Left ventricle myocardium inferior (tissue), 1 donor: ENCODE results near the gene NBPF3. TPM values are rescaled to one million over a fixed set of nuclear protein-coding genes. Genes with fewer than 3 reads are reported as not detected.

ENCODE experiments used
- DNase-seq: peaks from one replicate; pipeline ENCODE4 v3.0.0-alpha.2; 2020
- H3K27ac ChIP-seq: fragments of 200-600 bp; replicated peaks from 2 replicates; pipeline ENCODE4 v1.8.0; 2021
- H3K27me3 ChIP-seq: fragments of 200-600 bp; 2 replicates; pipeline ENCODE4 v1.8.0; 2021; ENCODE audit warnings: low read depth
- H3K36me3 ChIP-seq: fragments of 200-600 bp; 2 replicates; pipeline ENCODE4 v1.8.0; 2021
- H3K4me1 ChIP-seq: fragments of 200-600 bp; 2 replicates; pipeline ENCODE4 v1.8.0; 2021
- H3K4me3 ChIP-seq: fragments of 200-600 bp; 2 replicates; pipeline ENCODE4 v1.8.0; 2021; ENCODE audit warnings: mild to moderate bottlenecking, moderate library complexity
- H3K9me3 ChIP-seq: fragments of 200-600 bp; replicated peaks from 2 replicates; pipeline ENCODE4 v1.8.0; 2021
- intact Hi-C: fragments of 100-400 bp; cut with micrococcal nuclease; formaldehyde crosslinking; loops from one replicate; pipeline ENCODE4 v1.11.0; 2022
- total RNA-seq: library from RNA; stranded (reverse); fragmentation: NEBNext Ultra II Directional; extraction: Animal tissue kit (Norgen Biotek cat#: 25700); gene quantifications from one replicate; pipeline ENCODE4 v1.2.1, GENCODE V29; 2021
- TF ChIP-seq, protein P1 (sequence below): fragments of 200-600 bp; IDR thresholded peaks from 2 replicates; pipeline ENCODE4 v1.8.0; 2021; ENCODE audit warnings: antibody characterized with exemption, mild to moderate bottlenecking, borderline replicate concordance
- donor health status: DM: no; HTN: yes; CAD: no; lungs with severe emphysema.

Gene NBPF3
- total RNA-seq, 1 donor from 2014 or later = 5.1 TPM

GRCh38 chr1:21507511-21508270, 67.8 kb downstream of the NBPF3 start:
- Histone ChIP-seq H3K27me3 (peaks cover 38% of the 10 kb centered on the region), H3K4me3 (no peak overlapping the region), H3K36me3 (no peaks in the 10 kb centered on the region), H3K4me1 (peaks cover 39% of the 10 kb centered on the region), H3K9me3 (no peaks in the 10 kb centered on the region), H3K27ac (no peak overlapping the region)
- no peak for DNase-seq
- TF ChIP-seq, protein P1, sequence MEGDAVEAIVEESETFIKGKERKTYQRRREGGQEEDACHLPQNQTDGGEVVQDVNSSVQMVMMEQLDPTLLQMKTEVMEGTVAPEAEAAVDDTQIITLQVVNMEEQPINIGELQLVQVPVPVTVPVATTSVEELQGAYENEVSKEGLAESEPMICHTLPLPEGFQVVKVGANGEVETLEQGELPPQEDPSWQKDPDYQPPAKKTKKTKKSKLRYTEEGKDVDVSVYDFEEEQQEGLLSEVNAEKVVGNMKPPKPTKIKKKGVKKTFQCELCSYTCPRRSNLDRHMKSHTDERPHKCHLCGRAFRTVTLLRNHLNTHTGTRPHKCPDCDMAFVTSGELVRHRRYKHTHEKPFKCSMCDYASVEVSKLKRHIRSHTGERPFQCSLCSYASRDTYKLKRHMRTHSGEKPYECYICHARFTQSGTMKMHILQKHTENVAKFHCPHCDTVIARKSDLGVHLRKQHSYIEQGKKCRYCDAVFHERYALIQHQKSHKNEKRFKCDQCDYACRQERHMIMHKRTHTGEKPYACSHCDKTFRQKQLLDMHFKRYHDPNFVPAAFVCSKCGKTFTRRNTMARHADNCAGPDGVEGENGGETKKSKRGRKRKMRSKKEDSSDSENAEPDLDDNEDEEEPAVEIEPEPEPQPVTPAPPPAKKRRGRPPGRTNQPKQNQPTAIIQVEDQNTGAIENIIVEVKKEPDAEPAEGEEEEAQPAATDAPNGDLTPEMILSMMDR = no peak
- intact Hi-C loops = no loop called here

DNA sequence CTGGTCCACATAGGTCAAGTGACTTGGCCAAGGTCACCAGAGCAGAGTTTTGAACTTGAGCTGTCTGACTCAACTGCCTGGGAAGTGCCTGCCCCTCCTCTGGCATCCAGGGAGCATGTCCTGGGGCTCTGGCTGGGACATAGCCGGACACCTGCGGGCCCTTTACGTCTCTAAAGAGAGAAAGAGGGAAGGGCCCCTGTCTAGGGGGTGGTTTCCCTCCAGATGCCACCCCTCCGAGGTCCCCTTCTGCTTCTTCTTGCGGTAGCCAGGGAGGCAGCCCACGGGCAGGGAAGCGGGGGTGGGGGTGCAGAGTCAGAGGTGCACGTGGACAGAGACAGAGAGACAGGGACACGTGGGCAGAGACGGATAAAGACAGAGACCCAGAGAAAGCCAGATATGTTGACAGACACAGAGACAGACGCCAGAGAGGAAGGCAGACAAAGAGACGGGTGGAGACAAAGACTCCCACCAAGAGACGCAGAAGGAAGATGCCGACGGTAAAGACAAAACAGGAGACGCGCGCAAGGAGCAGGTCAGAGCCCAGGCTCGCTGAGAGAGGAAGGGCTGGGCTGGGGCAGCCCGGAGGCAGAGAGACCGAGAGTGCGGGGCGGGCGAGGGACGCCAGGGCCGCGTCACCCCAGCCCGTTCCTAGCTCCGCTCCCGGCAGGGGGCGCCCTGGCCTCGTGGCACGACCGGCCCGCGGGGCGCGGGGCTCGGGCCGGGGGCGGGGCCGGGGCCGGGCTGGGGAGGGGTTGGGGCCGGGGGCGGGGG, 68.8 kb downstream of the NBPF3 start:
- peak; percentile 76 for DNase-seq
- peaks cover 38% of the 10 kb centered on the region for H3K27me3 ChIP-seq
- H3K9me3 ChIP-seq = no peaks in the 10 kb centered on the region
- TF ChIP-seq, protein P1 = peak; percentile 71
- H3K4me3 ChIP-seq = peak overlapping the region; percentile 64
- peak overlapping the region; percentile 25 for H3K27ac ChIP-seq
- intact Hi-C loops = no loop called here
- no peaks in the 10 kb centered on the region for H3K36me3 ChIP-seq
- H3K4me1 ChIP-seq = peaks cover 39% of the 10 kb centered on the region

DNA sequence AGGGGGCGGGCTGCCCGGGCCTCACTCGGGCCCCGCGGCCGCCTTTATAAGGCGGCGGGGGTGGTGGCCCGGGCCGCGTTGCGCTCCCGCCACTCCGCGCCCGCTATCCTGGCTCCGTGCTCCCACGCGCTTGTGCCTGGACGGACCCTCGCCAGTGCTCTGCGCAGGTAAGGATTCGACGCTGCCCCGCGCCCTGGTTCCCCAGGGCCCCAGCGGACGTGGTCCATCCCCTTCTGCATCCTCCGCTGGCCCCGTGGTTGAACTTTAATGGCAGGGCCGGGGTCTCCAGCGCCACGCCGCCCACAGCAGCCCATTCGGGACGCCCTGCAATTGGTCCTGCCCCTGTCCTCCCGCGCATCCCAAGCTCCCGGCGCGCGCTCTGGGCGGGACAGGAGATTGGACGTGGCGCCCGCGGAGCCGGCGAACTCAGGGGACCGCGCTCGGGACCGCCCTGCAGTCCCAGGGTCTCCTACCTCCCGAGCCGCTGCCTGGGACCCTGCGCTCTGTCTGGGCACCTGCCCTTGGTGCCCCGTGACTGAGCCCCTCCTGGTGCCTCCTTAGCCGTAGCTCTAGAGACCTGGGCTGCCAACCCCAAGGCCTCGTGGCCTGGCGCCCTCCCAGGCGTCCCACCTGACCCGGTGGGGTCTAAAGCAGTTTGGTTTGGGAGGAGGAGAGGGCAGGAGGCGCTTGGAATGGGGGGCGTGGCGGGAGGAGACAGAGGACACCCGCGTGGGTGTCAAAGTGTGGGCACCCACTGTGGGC, 69.6 kb downstream of the NBPF3 start, which contains the start of gene ALPL:
TSS of gene ALPL (plus strand) at position 73 of the 762 bp plus-strand sequence. CDS start 44,659 bp downstream, outside the sequence.
- intact Hi-C loops = loop anchor here (10.0 kb wide), 1 partner anchor 65 kb away; no protein-coding TSS in a partner anchor
- TF ChIP-seq, protein P1 = no peak
- Histone ChIP-seq H3K9me3 (no peaks in the 10 kb centered on the region), H3K4me1 (peaks cover 39% of the 10 kb centered on the region), H3K36me3 (no peaks in the 10 kb centered on the region), H3K27ac (peak within 1 kb of the TSS; percentile 66), H3K4me3 (peak within 1 kb of the TSS; percentile 64), H3K27me3 (peaks cover 38% of the 10 kb centered on the region)
- DNase-seq = no peak

DNA sequence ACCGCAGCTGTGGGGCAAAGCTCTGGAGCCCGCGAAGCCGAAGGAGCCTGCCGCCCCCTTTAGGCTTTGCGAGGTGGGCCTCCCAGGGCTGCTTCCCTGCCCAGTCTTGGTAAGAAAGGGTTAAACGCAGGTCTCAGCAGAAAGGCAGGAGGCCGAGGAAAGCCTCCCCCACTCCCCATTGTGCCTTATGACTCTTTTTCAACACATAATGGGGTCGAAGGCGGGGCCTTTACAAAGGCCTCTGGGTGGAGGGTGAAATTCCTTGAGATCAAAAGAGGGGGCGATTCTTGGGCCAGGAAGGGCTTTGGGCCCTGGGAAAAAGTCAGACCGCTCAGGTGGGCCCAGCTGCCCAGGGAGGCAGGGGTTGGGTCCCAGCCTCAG, 70.2 kb downstream of the NBPF3 start:
- peak overlapping the region; percentile 64 for H3K4me3 ChIP-seq
- no peak for DNase-seq
- no peaks in the 10 kb centered on the region for H3K9me3 ChIP-seq
- H3K4me1 ChIP-seq = peaks cover 39% of the 10 kb centered on the region
- H3K36me3 ChIP-seq = no peaks in the 10 kb centered on the region
- TF ChIP-seq, protein P1 = no peak
- peaks cover 38% of the 10 kb centered on the region for H3K27me3 ChIP-seq
- H3K27ac ChIP-seq = peak overlapping the region; percentile 66
- intact Hi-C loops = loop anchor here (10.0 kb wide), 1 partner anchor 65 kb away; no protein-coding TSS in a partner anchor
